GM12873 (cell line): Measurements from ENCODE around the gene STX3.

Source experiments
- CTCF ChIP-seq: IDR thresholded peaks from 2 replicates; pipeline ENCODE4 v1.5.1; 2012; ENCODE audit warnings: low read depth, mild to moderate bottlenecking, moderate library complexity, low read length, control low read depth; ENCODE audit not compliant: insufficient read depth; ENCODE audit errors: missing control alignments

The STX3 gene

DNA sequence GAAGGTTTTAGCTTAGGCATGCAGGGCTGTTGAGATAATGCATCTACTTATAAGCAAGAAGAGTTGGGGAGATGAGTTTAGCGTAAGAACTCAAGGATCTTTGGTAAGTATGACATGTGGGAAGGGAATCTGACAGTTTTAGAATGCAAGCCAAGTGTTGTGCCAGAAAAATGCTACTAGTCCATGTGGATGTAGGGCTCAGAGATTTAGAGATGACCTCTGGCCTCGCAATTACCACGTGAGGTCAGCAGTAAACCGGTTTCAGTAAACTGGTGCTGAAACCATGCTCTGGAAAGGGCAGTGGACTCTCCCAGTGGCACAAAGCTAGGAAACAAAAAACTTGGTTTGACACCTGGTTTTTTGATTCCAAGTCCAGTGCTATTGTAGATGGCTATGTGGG lies 36.5 kb downstream of the STX3 start:
- no peak for TF ChIP-seq CTCF

- TF ChIP-seq CTCF, result no peak
Observed at GRCh38 chr11:59792507-59792906, 37.3 kb downstream of the STX3 start.

DNA sequence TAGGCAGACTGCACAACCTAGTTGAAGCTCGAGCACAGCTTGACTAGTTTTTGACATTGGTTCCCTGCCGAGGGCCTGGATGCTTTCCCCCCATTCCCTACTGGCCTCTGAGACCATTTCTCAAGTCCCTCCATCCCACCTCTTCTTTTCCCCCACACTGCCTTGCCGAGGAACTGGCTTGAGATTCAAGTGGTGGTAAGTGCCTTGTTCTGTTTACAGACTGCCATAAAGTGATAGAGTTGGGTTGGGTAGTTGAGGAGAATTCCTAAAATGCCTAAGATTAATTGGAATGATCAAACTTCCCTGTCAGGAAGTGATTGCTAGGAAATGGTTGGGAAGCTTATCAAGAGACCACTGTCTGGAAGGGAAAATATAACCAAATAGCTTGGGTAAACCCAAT lies 39.2 kb downstream of the STX3 start:
- TF ChIP-seq CTCF, result no peak

GRCh38 chr11:59800390-59801025 lies 45.3 kb downstream of the STX3 start:
- no peak for TF ChIP-seq CTCF

- no peak for TF ChIP-seq CTCF
Observed at GRCh38 chr11:59801160-59801706, 46.1 kb downstream of the STX3 start.

DNA sequence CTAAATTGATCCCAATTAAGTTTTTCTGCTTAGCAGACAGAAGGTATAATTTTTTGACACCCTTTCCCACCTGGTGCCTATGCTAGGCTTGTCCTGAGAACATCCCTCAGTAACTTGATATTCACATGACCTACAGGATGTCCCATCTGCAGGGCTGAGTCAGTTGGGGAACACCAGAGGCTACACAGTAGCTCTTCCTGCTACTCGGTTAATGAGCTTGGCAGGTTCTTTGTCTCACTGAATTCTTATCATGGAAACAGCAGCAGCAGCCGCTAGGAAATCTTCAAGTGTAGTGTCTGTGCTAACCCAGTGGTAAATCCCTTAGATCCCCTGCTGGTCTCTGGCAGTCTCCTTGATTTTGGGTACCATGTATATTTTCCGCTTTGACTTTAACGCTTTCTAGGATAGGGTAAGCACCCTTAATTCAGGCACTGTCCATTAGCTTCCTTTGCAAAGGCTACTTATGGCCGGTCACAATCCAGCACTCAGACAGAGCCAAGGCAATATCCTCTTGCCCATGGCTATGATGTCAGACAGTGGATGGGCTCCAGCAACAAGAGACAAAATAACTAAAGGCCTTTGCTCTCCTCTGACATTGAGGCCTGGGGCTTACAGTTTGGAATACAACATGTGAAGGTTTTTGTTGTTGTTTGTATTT lies 46.9 kb downstream of the STX3 start:
- no peak for TF ChIP-seq CTCF

DNA sequence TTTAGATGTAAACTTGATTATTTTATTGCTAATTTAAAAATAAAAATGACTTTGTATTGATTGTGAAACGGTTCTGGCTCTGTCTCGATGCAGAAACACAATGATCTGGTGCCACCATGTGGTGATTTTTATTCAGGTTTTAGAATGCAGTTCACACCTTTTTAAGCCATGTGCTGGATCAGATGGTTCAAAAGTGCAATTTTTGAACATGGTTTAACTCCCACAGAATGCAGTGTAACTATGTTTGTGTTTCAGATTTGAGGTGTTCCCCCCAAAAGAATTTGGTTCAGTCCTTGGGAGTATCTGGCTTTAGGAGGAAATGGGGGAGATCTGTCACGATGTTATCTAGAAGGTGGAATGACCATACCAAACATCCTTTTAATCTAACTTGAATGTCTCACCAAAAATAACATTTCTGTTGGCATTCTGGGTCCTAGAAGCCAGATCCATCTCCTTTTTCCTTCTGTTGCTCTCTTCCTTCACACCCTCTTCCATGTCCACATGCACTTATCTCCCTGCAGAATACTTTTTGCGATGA lies 47.5 kb downstream of the STX3 start:
- peak; percentile 45 for TF ChIP-seq CTCF
